DOHH2 (cell line): ENCODE measurements around the gene CALB2.

ENCODE experiments used
- H3F3A ChIP-seq: fragments of 200-600 bp; sonication (generic), shearing (Covaris generic); 2 replicates; pipeline ENCODE4 v1.6.0; 2016; ENCODE audit warnings: antibody characterized with exemption, mild to moderate bottlenecking; ENCODE audit not compliant: control insufficient read depth, insufficient read depth
- H3K27ac ChIP-seq: fragments of 200-600 bp; sonication (generic); 2 replicates; pipeline ENCODE4 v1.5.1; 2014; ENCODE audit warnings: low read depth, mild to moderate bottlenecking, low read length, moderate library complexity
- H3K27me3 ChIP-seq: fragments of 200-600 bp; sonication (generic); 2 replicates; pipeline ENCODE4 v1.6.1; 2014; ENCODE audit warnings: mild to moderate bottlenecking, low read length, mixed read lengths; ENCODE audit not compliant: control insufficient read depth
- H3K36me3 ChIP-seq: fragments of 200-600 bp; sonication (generic); 2 replicates; pipeline ENCODE4 v1.6.1; 2014; ENCODE audit warnings: mild to moderate bottlenecking, low read length, moderate library complexity, mixed read lengths; ENCODE audit not compliant: control insufficient read depth
- H3K4me1 ChIP-seq: fragments of 200-600 bp; sonication (generic); 2 replicates; pipeline ENCODE4 v1.6.1; 2014; ENCODE audit warnings: mild to moderate bottlenecking, low read length, mixed read lengths; ENCODE audit not compliant: control insufficient read depth
- H3K4me2 ChIP-seq: fragments of 200-600 bp; sonication (generic); 2 replicates; pipeline ENCODE4 v1.6.0; 2014; ENCODE audit warnings: mild to moderate bottlenecking, low read length, moderate library complexity
- H3K4me3 ChIP-seq: fragments of 200-600 bp; sonication (generic); 2 replicates; pipeline ENCODE4 v1.5.1; 2014; ENCODE audit warnings: mild to moderate bottlenecking, low read length, mixed read lengths
- H3K79me2 ChIP-seq: fragments of 200-600 bp; sonication (generic); 2 replicates; pipeline ENCODE4 v1.6.1; 2014; ENCODE audit warnings: mild to moderate bottlenecking, low read length, mixed read lengths; ENCODE audit not compliant: control insufficient read depth
- H3K9me2 ChIP-seq: fragments of 200-600 bp; sonication (generic); replicated peaks from 2 replicates; pipeline ENCODE4 v1.6.1; 2014; ENCODE audit warnings: mild to moderate bottlenecking, low read length, mixed read lengths; ENCODE audit not compliant: control insufficient read depth
- H3K9me3 ChIP-seq: fragments of 200-600 bp; sonication (generic); 2 replicates; pipeline ENCODE4 v1.6.1; 2014; ENCODE audit warnings: antibody characterized with exemption, low read length, mixed read lengths; ENCODE audit not compliant: control insufficient read depth, insufficient read depth
- H4K20me1 ChIP-seq: fragments of 200-600 bp; sonication (generic); 2 replicates; pipeline ENCODE4 v1.6.0; 2014; ENCODE audit warnings: low read depth, mild to moderate bottlenecking, antibody characterized with exemption, low read length, moderate library complexity; ENCODE audit not compliant: control insufficient read depth, insufficient read depth
- CTCF ChIP-seq: fragments of 200-600 bp; sonication (generic); IDR thresholded peaks from one replicate; pipeline ENCODE4 v1.5.1; 2014; ENCODE audit warnings: antibody characterized with exemption, mild to moderate bottlenecking, low read depth, low read length; ENCODE audit not compliant: poor library complexity, severe bottlenecking
- EZH2phosphoT487 ChIP-seq: fragments of 200-600 bp; sonication (generic); IDR thresholded peaks from 2 replicates; pipeline ENCODE4 v1.6.1; 2017; ENCODE audit warnings: borderline replicate concordance, mild to moderate bottlenecking, antibody characterized with exemption, low read length, moderate library complexity, mixed read lengths

The CALB2 gene

GRCh38 chr16:71409011-71409775 lies 50.7 kb downstream of the CALB2 start:
- H3K79me2 ChIP-seq = no peaks in the 10 kb centered on the region

GRCh38 chr16:71410146-71410545 lies 51.6 kb downstream of the CALB2 start:
- no peak overlapping the region for H3K4me3 ChIP-seq
- H3K9me3 ChIP-seq = no peaks in the 10 kb centered on the region
- no peaks in the 10 kb centered on the region for H4K20me1 ChIP-seq
- no peaks in the 10 kb centered on the region for H3K27me3 ChIP-seq
- H3K4me1 ChIP-seq = peaks cover 8% of the 10 kb centered on the region
- H3K36me3 ChIP-seq = no peaks in the 10 kb centered on the region
- no peak overlapping the region for H3K27ac ChIP-seq
- no peaks in the 10 kb centered on the region for H3K79me2 ChIP-seq
- H3K9me2 ChIP-seq = no peaks in the 10 kb centered on the region
- no peak overlapping the region for H3K4me2 ChIP-seq
- no peaks in the 10 kb centered on the region for H3F3A ChIP-seq
- TF ChIP-seq CTCF = no peak
- no peak for TF ChIP-seq EZH2phosphoT487

More at GRCh38 chr16:71409011-71409775, 50.7 kb downstream of the CALB2 start:
- no peak overlapping the region for H3K4me2 ChIP-seq
- no peaks in the 10 kb centered on the region for H3K9me2 ChIP-seq
- H3K4me1 ChIP-seq = peaks cover 8% of the 10 kb centered on the region
- no peaks in the 10 kb centered on the region for H4K20me1 ChIP-seq
- TF ChIP-seq EZH2phosphoT487 (no peak), CTCF (no peak)
- H3K36me3 ChIP-seq = no peaks in the 10 kb centered on the region
- H3F3A ChIP-seq = no peaks in the 10 kb centered on the region
- no peaks in the 10 kb centered on the region for H3K27me3 ChIP-seq
- H3K27ac ChIP-seq = no peak overlapping the region
- no peak overlapping the region for H3K4me3 ChIP-seq
- H3K9me3 ChIP-seq = no peaks in the 10 kb centered on the region

- H3K36me3 ChIP-seq = no peaks in the 10 kb centered on the region
- peak; percentile 96 for TF ChIP-seq CTCF
- no peak for TF ChIP-seq EZH2phosphoT487
- no peak overlapping the region for H3K4me3 ChIP-seq
Measured at GRCh38 chr16:71412270-71413160, 54.0 kb downstream of the CALB2 start.

More at GRCh38 chr16:71412270-71413160, 54.0 kb downstream of the CALB2 start:
- H3K4me2 ChIP-seq = peak overlapping the region; percentile 29
- H3K27me3 ChIP-seq = peaks cover 7% of the 10 kb centered on the region
- H3F3A ChIP-seq = no peaks in the 10 kb centered on the region
- H3K4me1 ChIP-seq = peaks cover 8% of the 10 kb centered on the region
- H3K27ac ChIP-seq = no peak overlapping the region
- H4K20me1 ChIP-seq = no peaks in the 10 kb centered on the region
- no peaks in the 10 kb centered on the region for H3K9me2 ChIP-seq
- no peaks in the 10 kb centered on the region for H3K79me2 ChIP-seq
- no peaks in the 10 kb centered on the region for H3K9me3 ChIP-seq
